Loucy (cell line): ENCODE results near the gene BRIP1.
"Not testable (repeated sequence)": the region's sequence is repeated elsewhere in the genome, so short reads cannot be mapped to it uniquely, and the experiment has no call there.

Experiments
- H2AFZ ChIP-seq: fragments of 200-600 bp; sonication (generic); 2 replicates; pipeline ENCODE4 v1.6.0; 2016; ENCODE audit warnings: antibody characterized with exemption, mild to moderate bottlenecking, low read length, moderate library complexity
- H3F3A ChIP-seq: fragments of 200-600 bp; 2 replicates; pipeline ENCODE4 v1.6.0; 2016; ENCODE audit warnings: antibody characterized with exemption, low read depth, mild to moderate bottlenecking
- H3K27me3 ChIP-seq: fragments of 200-600 bp; sonication (generic); 2 replicates; pipeline ENCODE4 v1.6.1; 2014; ENCODE audit warnings: low read length, mild to moderate bottlenecking; ENCODE audit not compliant: insufficient read depth, poor library complexity, severe bottlenecking
- H3K36me3 ChIP-seq: fragments of 200-600 bp; sonication (generic); 2 replicates; pipeline ENCODE4 v1.6.1; 2016; ENCODE audit warnings: low read length; ENCODE audit not compliant: insufficient read depth
- H3K4me1 ChIP-seq: fragments of 200-600 bp; sonication (generic); 2 replicates; pipeline ENCODE4 v1.5.1; 2014; ENCODE audit warnings: low read length, mild to moderate bottlenecking; ENCODE audit not compliant: insufficient read depth, poor library complexity, severe bottlenecking
- H3K4me2 ChIP-seq: fragments of 200-600 bp; sonication (generic); 2 replicates; pipeline ENCODE4 v1.6.0; 2014; ENCODE audit warnings: antibody characterized with exemption, low read length, low read depth, mild to moderate bottlenecking; ENCODE audit not compliant: poor library complexity, severe bottlenecking
- H3K4me3 ChIP-seq: fragments of 200-600 bp; sonication (generic); 2 replicates; pipeline ENCODE4 v1.5.1; 2014; ENCODE audit warnings: low read length, mild to moderate bottlenecking, mixed read lengths; ENCODE audit not compliant: poor library complexity, severe bottlenecking
- H3K79me2 ChIP-seq: fragments of 200-600 bp; sonication (generic); 2 replicates; pipeline ENCODE4 v1.6.1; 2014; ENCODE audit warnings: low read length; ENCODE audit not compliant: insufficient read depth
- H3K9ac ChIP-seq: fragments of 200-600 bp; sonication (generic); 2 replicates; pipeline ENCODE4 v1.6.0; 2014; ENCODE audit warnings: mild to moderate bottlenecking, low read depth, low read length, moderate library complexity; ENCODE audit not compliant: poor library complexity, severe bottlenecking
- H3K9me2 ChIP-seq: fragments of 200-600 bp; sonication (generic); replicated peaks from 2 replicates; pipeline ENCODE4 v1.6.1; 2016; ENCODE audit warnings: low read depth, low read length, mixed read lengths
- H3K9me3 ChIP-seq: fragments of 200-600 bp; sonication (generic); 2 replicates; pipeline ENCODE4 v1.6.1; 2014; ENCODE audit warnings: mild to moderate bottlenecking, antibody characterized with exemption, low read length, low read depth; ENCODE audit not compliant: insufficient read depth
- H4K20me1 ChIP-seq: fragments of 200-600 bp; sonication (generic); 2 replicates; pipeline ENCODE4 v1.6.0; 2014; ENCODE audit warnings: antibody characterized with exemption, low read length, mild to moderate bottlenecking; ENCODE audit not compliant: insufficient read depth, poor library complexity, severe bottlenecking
- EZH2phosphoT487 ChIP-seq: fragments of 200-600 bp; IDR thresholded peaks from 2 replicates; pipeline ENCODE4 v1.6.1; 2018; ENCODE audit warnings: antibody characterized with exemption, mild to moderate bottlenecking, moderate library complexity, borderline replicate concordance
- TF ChIP-seq, protein P1 (sequence below): fragments of 200-600 bp; sonication (generic); conservative IDR thresholded peaks from 2 replicates; pipeline ENCODE4 v1.5.1; 2014; ENCODE audit warnings: mild to moderate bottlenecking, antibody characterized with exemption, low read length

Gene BRIP1

DNA sequence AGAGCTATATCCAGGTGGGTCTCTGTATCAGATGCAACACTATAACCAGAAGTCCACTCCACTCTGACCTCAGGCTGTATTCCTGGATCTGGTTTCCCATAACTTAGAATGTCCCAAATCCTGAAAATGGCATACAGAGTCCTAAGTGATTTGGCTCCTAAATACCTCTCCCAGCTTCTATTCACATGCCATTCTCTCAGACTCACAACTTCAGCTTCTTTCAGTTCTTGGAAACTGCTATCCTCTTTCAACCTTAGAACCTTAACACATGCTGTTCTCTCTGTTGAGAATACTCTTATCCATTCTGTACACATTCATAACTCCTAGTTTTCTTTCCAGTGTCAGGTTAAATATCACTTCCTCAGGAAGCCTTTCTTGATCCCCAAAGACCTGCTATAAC is 132.0 kb downstream of the BRIP1 start:
- Histone ChIP-seq H3F3A (no peaks in the 10 kb centered on the region), H2AFZ (no peak overlapping the region), H3K4me3 (no peak overlapping the region), H3K9ac (no peak overlapping the region), H3K4me1 (peaks cover 6% of the 10 kb centered on the region), H3K4me2 (no peak overlapping the region), H4K20me1 (no peaks in the 10 kb centered on the region), H3K79me2 (no peaks in the 10 kb centered on the region), H3K27me3 (no peaks in the 10 kb centered on the region), H3K36me3 (0 out of 2 replicates have a peak, but pooled peaks cover under 1% of the 10 kb centered on the region), H3K9me3 (no peaks in the 10 kb centered on the region; the same call in 1 of the 2 replicates), H3K9me2 (no peaks in the 10 kb centered on the region)
- no peak for TF ChIP-seq EZH2phosphoT487
- TF ChIP-seq, protein P1, sequence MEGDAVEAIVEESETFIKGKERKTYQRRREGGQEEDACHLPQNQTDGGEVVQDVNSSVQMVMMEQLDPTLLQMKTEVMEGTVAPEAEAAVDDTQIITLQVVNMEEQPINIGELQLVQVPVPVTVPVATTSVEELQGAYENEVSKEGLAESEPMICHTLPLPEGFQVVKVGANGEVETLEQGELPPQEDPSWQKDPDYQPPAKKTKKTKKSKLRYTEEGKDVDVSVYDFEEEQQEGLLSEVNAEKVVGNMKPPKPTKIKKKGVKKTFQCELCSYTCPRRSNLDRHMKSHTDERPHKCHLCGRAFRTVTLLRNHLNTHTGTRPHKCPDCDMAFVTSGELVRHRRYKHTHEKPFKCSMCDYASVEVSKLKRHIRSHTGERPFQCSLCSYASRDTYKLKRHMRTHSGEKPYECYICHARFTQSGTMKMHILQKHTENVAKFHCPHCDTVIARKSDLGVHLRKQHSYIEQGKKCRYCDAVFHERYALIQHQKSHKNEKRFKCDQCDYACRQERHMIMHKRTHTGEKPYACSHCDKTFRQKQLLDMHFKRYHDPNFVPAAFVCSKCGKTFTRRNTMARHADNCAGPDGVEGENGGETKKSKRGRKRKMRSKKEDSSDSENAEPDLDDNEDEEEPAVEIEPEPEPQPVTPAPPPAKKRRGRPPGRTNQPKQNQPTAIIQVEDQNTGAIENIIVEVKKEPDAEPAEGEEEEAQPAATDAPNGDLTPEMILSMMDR: no peak

DNA sequence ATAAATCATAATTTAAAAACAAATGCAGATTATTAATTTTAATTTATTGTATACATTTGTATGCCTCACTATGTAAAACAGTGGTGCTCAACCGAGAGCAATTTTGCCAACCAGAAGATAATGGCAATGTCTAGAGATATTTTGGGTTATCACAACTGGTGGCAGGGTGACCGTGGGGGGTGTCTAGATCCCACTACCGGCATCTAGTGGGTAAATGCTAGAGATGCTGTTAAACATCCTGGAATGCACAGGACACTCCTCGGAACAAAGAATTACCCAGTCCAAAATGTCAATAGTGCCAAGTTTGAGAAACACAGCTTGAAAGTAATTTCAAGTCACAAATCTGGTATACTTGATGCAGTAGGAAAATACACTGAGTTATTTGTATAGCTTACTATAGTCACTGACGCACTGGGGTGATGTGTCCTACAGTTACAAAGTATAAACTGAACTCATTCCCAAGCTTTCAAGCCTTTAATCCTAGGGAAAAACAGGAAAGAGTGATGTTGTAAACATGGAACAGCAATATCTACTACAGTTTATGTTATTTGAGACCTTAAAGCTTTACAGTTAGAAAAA is 133.5 kb downstream of the BRIP1 start:
- H2AFZ ChIP-seq: no peak overlapping the region
- H3K36me3 ChIP-seq: no peaks in the 10 kb centered on the region
- H3K9me2 ChIP-seq: no peaks in the 10 kb centered on the region
- no peaks in the 10 kb centered on the region for H3F3A ChIP-seq
- H3K27me3 ChIP-seq: no peaks in the 10 kb centered on the region
- TF ChIP-seq, protein P1: no peak
- TF ChIP-seq EZH2phosphoT487: no peak
- H3K79me2 ChIP-seq: no peaks in the 10 kb centered on the region
- H3K4me1 ChIP-seq: peaks cover 6% of the 10 kb centered on the region
- no peak overlapping the region for H3K4me2 ChIP-seq
- H4K20me1 ChIP-seq: no peaks in the 10 kb centered on the region
- no peaks in the 10 kb centered on the region for H3K9me3 ChIP-seq
- no peak overlapping the region for H3K9ac ChIP-seq
- no peak overlapping the region for H3K4me3 ChIP-seq

DNA sequence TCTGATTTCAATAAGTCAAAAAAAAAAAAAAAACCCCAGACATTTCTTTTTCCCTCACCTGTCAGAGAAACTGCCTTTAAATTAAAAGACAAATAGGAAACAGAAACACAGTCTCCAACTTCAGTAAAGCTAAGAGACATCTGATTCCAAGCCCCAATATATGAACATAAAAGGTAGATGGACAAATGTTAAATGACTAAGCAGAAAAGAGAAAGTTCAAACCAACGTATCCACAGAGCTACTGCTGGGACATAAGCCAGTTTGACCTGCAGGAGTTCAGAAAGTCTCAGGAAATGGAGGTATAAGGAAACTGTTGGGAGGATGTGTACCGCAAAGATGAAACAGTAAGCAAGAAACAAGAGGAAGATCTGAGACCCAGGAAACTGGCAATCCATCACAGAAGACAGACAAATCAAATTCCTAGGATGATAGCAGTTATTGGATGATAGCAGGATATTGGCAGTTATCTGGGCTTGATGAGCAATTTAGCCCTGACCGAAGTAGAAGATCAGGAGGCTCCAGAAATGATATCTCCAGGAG is 135.0 kb downstream of the BRIP1 start:
- Histone ChIP-seq H3K27me3 (no peaks in the 10 kb centered on the region), H3K4me2 (no peak overlapping the region), H3K4me1 (peaks cover 6% of the 10 kb centered on the region), H3K4me3 (no peak overlapping the region), H3K9ac (no peak overlapping the region), H3K9me2 (no peaks in the 10 kb centered on the region), H3K79me2 (no peaks in the 10 kb centered on the region), H3K9me3 (no peaks in the 10 kb centered on the region), H3F3A (no peaks in the 10 kb centered on the region), H3K36me3 (no peaks in the 10 kb centered on the region), H4K20me1 (no peaks in the 10 kb centered on the region), H2AFZ (no peak overlapping the region)
- TF ChIP-seq, protein P1: no peak
- no peak for TF ChIP-seq EZH2phosphoT487

DNA sequence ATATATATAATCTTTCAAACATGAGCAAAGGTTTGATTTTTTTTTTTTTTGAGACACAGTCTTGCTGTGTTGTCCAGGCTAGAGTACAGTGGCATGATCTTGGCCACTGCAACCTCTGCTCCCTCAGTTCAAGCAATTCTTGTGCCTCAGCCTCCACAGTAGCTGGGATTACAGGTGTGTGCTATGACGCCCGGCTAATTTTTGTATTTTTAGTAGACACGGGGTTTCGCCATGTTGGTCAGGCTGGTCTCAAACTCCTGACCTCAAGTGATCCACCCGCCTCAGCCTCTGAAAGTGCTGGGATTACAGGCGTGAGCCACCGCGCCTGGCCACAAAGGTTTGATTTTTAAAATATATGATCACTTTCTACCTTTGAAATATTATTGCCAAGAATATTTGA is 135.5 kb downstream of the BRIP1 start:
- H3K9ac ChIP-seq, H3F3A ChIP-seq, H3K9me2 ChIP-seq, H3K27me3 ChIP-seq, H3K4me1 ChIP-seq, H3K4me3 ChIP-seq, H3K36me3 ChIP-seq, H3K9me3 ChIP-seq, H3K4me2 ChIP-seq, H3K79me2 ChIP-seq, H4K20me1 ChIP-seq, H2AFZ ChIP-seq: not testable (repeated sequence)
